Cerebellar cortex (tissue), 1 donor: Measurements from ENCODE around the gene RBM25.
"Not testable (repeated sequence)": the region's sequence is repeated elsewhere in the genome, so short reads cannot be mapped to it uniquely, and the experiment has no call there.

ENCODE experiments used
- DNase-seq: peaks from one replicate; pipeline ENCODE4 v3.0.0-alpha.2; 2015; ENCODE audit warnings: low spot score

RBM25 gene

DNA sequence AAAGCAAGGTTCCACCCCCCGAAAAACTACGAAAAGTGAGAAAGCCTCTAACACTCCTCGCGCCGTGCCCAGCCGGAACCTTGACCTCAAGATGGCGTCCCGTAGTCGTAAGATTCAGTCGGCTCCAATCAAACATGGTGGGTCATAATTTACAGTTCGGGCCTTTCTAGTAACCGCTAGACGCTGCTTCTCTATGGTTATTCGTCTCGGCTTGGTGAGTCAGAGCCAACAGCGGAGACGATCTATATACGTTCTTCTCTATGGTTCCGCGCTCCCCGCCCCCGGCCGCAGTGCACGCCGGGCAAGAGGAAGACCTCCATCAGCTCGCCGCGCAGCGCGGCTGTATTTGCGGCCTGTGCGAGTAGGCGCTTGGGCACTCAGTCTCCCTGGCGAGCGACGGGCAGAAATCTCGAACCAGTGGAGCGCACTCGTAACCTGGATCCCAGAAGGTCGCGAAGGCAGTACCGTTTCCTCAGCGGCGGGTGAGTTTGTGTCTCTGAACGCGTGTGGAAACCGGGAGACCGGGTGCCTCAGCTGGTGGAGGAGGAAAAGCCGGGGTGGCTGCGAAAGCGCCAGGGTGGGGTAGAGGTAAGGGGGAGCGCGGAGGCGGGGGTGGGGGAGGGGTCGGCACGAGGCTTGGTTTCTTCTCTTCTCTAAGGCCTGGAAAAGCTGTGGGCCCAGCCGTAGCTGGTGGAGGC is at the start of gene RBM25:
Gene RBM25 (plus strand): TSS at position 311 of the 698 bp plus-strand sequence. CDS start 13,108 bp downstream, outside the sequence.
- DNase-seq, result peak; percentile 99

DNA sequence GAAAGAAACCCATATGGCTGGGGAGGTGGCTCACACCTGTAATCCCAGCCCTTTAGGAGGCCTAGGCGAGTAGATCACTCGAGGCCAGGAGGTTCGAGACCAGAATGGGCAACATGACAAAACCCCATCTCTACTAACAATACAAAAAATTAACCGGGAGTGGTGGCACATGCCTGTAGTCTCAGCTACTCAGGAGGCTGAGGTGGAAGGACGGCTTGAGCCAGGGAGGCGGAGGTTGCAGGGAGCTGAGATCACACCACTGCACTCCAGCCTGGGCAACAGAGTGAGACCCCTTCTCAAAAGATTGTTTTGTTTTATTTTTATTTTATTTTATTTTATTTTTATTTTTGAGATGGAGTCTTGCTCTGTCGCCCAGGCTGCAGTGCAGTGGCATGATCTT is 47.1 kb upstream of the RBM25 start:
- DNase-seq, result not testable (repeated sequence)

DNA sequence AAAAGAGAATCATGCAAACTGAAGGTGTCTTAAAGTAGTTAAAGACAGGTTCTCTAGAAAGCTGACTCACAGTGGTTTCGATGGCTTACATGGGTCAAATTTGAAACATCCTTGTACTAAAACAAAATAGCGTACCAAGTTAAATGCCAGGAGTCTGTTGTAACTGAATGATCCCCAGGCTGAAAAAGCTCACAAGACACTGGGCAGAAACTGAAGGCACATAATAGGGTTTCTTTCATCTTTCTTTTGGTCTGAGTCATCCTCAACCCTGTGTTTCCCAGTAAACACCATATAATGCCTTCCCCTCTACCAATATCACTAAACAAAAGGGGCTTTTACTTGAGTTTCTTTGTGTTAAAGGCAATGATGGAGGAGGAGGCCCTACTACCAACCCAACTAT is 44.2 kb upstream of the RBM25 start:
- no peak for DNase-seq

DNA sequence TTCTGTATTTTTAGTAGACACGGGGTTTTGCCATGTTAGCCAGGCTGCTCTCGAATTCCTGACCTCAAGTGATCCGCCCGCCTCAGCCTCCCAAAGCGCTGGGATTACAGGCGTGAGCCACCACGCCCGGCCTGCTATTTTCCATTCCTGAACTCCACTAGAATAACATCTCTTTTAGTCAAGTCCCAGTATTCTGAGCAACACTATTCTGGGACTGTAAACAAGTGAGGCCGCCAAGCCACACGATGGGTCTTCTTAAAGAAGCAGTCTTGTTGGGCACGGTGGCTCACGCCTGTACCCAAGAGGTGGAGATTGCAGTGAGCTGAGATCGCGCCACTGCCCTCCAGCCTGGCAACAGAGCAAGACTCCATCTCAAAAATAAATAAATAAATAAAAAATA is 42.8 kb upstream of the RBM25 start:
- DNase-seq, result not testable (repeated sequence)

DNA sequence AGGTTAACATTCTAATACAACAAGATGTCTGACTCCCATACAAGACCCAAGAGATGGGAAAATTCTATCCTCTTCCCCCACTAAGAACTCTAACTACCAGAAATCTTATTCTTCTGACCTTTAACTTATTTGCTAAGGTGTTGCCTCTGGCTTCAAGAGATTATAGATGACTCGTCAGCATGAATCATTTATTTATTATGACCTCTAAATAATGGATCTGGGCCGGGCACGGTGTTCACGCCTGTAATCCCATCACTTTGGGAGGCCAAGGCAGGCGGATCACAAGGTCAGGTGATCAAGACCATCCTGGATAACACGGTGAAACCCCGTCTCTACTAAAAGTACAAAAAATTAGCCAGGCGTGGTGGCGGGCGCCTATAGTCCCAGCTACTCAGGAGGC is 42.3 kb upstream of the RBM25 start:
- not testable (repeated sequence) for DNase-seq

DNA sequence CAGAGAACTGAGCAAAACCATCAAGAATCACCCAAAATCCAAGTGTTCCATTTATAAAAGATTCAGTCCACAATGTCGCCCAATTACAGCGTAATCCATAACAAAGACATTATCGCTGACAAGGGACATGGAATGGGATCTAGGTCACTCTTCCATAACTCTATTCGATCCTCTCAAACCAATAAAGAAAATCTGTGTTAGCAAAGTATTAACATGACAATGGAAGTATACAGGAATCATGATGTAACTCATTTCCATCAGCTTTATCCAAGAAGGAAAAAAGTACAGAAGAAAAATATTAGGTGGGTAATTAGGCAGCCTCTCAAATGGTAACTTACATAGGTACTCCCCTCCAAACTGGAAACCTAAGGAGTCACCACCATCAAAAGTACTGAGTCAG is 36.3 kb upstream of the RBM25 start:
- no peak for DNase-seq

DNA sequence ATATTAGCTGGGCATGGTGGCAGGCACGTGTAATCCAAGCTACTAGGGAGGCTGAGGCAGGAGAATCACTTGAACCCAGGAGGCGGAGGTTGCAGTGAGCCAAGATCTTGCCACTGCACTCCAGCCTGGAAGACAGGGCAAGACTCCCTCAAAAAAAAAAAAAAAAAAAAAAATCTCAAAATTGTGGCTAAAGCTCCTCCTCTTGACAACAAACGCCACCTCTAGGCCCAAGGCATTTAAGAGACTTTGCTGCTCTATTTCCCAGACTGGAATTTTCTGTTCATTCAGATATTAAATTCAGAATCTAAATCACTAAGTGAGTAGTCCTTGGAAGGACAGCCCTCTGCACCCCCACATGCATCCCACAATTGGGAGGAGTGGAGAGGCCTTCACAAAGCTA is 32.8 kb upstream of the RBM25 start:
- DNase-seq, result peak; percentile 15

DNA sequence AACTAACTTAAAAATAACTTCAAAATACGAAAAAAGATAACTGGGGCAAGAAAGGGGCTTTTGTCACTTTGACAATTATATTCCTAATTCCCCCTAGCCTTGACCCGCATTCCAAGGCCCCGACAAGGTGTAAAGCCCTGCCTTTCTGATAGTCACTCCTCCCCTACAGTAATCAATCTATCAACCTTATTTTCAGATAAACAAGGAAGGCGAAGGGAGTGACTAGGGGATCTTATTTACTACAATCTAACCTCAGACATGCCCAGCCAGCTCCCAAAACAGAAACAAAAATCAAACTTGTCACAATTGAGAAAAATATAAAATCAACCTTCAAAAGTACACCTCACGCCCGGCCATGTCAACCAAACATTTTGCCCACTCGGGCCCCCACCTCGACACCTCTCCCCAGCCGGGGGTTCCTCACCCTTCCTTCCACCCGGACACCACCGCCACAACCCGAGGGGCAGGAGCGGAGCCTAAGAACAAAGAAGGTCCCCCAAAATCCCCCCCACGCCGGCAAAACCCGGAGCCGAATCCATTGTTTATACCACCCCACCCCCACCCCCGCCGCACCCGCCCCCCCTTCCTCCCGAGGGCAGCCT is 32.0 kb upstream of the RBM25 start:
- DNase-seq, result no peak

DNA sequence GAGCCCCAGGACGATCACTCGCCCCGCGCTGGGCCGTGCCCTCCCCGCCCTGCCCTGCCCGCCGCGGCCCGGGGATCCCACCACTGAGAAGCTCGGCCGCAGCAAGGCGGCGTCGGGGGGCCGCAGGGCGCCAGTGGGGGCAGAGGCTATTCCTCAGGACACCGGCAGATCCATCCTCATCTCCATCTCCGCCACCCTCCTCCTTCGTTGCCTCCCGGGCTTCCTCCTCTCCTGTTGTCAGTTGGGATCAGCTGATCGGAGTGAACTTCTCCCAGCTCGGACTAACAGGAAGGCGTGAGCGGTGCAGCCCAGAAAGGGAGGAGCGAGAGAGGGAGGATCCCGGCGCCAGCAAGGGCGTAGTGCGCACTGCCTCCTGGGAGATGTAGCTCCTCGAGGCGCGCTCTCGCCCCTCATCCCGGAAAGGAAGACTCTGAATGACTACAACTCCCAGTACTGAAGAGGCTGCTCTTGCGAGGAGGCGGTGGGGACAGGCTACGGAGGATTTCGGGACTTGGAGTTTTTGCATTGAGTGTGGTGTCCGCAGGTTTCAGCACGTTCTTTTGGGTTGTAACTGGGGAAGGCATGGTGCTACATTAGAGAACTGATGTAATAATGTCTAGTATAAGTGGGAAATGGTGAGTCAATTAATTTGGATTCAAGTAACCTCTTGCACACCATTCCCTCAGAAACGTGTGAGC is 31.3 kb upstream of the RBM25 start, which contains the start of gene ZFYVE1:
Gene ZFYVE1 (minus strand): TSS at position 262 of the 698 bp plus-strand sequence. CDS start 2,598 bp downstream, outside the sequence.
- DNase-seq, result peak; percentile 99

DNA sequence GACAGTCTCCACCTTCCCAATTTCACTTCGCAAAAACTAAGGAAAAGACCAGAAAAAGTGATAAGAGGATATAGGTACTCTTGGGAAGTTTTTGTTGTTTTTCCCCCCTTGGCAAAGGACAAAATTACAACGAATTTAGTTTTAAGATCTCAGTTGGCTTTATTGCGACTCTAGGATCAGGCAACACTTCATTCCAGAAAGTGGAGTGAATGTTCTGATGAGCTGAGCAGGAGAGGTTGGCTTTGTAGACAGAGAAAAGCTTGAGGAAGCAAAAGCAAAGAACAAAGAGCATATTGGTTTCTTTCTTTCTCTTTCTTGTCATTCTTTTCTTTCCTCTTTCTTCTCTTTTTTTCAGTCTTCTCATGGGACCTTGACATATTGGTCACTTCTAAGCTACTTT is 30.8 kb upstream of the RBM25 start:
- DNase-seq, result peak; percentile 10

DNA sequence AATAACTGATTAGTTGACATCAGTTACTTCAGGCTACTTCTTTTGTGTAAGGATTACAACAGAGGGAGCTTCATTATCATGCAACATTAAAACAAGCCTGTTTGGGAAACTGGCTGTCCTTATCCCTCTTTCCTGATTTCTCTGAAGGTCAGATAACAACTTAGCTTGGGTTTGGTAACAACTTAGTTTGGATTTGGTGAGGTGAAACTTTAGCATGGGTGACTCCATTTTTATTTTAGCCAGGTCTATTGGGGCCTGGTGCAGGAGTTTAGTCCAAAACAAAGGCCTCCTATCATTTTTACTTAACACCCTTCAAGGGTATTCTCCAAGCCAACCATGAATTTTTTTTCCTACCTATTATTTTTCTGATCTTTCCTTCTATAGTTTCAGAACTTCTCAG is 30.4 kb upstream of the RBM25 start:
- no peak for DNase-seq

DNA sequence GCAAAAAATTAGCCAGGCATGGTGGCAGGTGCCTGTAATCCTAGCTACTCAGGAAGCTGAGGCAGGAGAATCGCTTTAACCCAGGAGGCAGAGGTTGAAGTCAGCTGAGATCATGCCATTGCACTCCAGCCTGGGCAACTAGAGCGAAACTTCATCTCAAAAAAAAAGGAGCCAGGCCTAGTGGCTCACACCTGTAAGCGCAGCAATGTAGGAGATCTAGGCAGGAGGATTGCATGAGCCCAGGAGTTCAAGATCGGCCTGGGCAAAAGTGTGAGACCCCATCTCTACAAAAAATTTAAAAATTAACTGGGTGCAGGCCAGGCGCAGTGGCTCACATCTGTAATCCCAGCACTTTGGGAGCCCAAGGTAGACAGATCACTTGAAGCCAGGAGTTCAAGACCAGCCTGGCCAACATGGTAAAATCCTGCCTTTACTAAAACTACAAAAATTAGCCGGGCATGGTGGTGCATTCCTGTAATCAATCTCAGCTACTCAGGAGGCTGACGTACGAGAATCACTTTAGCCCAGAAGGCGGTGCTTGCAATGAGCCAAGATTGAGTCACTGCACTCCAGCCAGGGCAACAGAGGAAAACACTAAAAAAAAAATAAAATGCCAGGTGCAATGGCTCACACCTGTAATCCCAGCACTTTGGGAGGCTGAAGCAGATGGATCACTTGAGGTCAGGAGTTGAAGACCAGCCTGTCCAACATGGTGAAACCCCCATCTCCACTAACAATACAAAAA is 21.5 kb upstream of the RBM25 start:
- not testable (repeated sequence) for DNase-seq

DNA sequence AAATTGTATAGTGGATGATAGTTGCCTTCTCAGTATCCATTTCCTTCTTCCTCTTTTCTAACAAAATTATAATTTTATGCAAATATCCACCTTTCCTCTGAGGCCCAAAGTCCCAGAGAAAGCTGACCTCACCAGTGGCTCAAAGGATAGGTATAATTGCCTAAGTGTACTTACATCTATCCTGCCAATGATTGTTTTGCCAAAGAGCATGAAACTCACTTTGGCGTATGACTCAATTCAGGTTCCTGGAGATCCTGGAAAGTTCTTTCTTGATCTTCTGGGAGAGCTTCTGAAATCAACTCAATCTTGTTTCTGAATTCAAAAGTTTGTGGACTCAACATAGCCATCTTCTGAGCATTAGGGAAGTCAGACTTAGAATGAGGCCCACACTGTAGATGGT is 10.5 kb upstream of the RBM25 start:
- no peak for DNase-seq

DNA sequence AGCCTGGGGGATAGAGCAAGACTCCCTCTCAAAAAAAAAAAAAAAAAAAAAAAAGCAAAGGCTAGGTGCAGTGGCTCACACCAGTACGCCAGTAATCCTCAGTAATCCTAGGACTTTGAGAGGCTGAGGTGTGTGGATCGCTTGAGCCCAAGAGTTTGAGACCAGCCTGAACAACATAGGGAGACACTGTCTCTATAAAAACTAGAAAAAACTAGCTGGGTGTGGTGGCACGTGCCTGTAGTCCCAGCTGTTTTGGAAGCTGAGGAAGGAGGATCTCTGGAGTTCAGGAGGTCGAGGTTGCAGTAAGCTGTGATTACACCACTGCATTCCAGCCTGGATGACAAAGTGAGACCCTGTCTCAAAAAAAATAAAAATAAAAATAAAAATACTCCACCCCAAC is 8.9 kb upstream of the RBM25 start:
- DNase-seq, result no peak

DNA sequence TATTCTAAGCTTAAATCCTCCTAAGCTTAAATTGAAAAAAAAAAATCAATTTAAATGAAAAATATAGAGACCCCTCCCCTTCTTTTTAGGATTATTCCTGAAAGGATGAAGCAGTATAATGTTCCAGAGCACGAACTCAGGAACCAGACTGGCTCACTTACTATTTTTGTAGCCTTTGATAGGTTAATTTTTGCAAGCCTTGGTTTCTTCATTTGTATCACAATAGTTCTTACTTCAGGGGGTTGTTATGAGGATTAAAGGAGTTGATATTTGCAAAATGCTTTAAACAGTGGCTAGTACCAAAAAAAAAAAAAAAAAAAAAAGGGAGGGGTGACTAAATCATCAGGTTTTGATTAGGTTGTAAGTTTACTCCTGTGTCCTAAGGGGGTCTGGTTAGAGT is 3.1 kb upstream of the RBM25 start:
- DNase-seq, result no peak

DNA sequence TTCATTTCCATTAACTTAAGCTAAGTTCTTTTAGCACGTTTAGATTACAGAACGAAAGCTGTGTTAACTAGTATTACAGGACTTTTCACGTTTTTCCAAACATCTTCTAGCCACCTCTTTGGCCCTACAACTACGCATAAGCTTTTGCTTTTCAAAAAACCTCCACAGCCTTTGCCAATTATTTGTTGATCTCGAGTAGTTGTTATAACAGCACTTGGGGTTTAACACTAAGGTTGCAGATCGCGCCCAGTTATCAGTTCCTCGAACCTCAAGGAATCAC is 450 bp upstream of the RBM25 start:
- no peak for DNase-seq

DNA sequence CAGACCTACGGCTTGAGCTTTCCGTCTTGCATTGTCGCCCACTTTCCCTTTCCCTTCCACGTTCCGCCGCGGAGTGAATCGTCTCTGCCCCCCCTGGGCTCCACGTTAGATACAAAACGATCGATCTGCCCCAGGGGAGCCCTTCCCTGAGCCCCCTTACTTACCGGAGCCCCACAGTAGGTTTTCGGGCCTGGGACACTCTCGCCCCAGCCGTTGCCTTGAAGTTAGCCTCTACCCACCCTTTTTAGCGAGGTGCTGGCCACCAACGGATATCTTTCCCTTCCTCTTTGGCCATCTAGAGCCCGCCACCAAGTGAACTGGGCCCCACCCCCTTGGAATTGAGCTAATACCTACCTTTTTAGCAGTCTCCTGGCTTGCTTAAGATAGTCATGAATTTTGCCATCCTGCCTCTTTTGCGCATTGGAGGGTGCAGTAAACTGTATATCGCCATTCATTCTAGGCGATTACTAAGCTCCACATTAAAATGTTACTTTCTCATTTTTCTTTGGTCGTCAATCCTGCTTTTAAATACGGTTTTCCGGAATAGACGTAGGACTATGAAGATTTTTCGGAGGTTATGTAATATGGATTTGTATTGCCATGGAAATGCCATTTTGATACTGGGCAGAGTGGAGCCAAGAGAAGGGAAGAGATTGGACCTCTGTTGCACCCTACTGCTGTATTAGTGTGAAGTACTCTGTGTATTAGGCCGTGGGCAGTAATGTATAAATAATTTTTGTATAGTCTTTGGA is 764 bp downstream of the RBM25 start:
- peak; percentile 37 for DNase-seq

DNA sequence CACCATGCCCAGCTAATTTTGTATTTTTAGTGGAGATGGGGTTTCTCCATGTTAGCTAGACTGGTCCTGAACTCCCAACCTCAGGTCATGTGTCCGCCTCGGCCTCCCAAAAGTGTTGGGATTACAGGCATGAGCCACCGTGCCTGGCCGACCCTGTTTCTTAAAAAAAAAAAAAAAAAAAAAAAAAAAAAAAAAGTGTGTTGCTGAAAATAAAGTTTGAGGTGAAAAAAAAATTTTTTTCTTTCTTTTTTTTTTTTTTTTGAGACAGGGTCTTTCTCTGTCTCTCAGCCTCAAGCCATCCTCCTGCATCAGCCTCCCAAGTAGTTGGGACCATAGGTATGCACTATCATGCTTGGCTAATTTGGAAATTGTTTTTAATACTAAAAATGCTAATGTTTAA is 11.3 kb downstream of the RBM25 start:
- DNase-seq, result no peak

DNA sequence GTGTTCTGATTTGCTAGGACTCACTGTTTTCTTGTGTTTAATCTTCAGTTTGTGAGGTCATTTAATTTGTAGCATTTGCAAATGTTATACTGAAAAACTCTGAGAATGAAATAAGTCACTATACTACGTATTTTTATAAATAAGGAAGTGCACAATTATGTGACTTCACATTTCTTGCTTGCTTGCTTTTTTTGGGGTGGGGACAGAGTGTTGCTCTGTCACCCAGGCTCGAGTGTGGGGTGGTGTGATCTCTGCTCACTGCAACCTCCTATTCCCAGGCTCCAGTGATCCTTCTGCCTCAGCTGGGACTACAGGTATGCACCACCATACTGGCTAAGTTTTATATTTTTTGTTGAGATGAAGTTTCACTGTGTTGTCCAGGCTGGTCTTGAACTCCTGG is 32.7 kb downstream of the RBM25 start:
- DNase-seq, result no peak

DNA sequence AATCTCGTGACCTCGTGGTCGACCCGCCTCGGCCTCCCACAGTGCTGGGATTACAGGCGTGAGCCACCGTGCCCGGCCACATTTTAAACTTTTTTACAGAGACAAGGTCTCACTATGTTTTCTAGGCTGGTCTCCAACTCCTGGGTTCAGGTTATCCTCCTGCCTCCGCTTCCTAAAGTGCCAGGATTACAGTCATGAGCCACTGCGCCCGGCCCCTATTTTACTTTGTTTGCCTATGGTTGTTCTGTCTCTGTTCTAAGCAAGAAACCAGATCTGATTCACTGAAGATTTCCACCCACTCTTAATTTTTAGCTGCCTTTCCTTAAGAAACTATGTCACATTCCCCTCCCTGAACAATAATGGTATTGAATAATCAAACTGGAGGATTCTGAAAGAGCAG is 39.1 kb downstream of the RBM25 start:
- DNase-seq, result no peak

DNA sequence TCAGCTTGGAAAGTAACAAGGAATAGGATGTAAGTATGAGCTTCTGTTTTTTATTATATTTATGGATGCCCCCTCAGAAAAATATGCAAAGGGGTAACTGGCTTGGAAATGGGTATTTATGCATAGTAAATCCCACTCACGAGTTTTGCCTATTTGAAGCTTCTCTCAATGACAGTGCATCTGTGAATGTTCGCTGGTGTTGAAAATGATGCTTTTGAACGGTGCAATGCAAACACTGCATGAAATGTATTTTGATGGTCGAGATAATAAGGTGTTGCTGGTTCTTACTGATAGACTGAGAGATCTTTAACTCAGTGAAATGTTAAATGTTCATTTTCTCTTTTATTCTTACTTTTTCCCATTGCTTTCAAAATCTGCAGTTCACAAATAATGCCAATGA is 42.0 kb downstream of the RBM25 start:
- DNase-seq, result no peak
